Coronary artery (tissue), 2 donors: ENCODE data around the gene MYBBP1A.

Source experiments
- DNase-seq: peaks from one replicate; pipeline ENCODE4 v3.0.0-alpha.2; 2017; ENCODE audit warnings: low spot score
- H3K27ac ChIP-seq, 2 donors: fragments of 200-600 bp; sonication (generic); one replicate each; pipeline ENCODE4 v1.5.1; 2016 to 2019
- H3K4me3 ChIP-seq: fragments of 200-600 bp; sonication (generic); 2 replicates; pipeline ENCODE4 v1.5.1; 2016; ENCODE audit warnings: mild to moderate bottlenecking, moderate library complexity
- CTCF ChIP-seq: fragments of 200-600 bp; sonication (generic); IDR thresholded peaks from one replicate; pipeline ENCODE4 v1.5.1; 2019; ENCODE audit warnings: antibody characterized with exemption

Gene MYBBP1A

DNA sequence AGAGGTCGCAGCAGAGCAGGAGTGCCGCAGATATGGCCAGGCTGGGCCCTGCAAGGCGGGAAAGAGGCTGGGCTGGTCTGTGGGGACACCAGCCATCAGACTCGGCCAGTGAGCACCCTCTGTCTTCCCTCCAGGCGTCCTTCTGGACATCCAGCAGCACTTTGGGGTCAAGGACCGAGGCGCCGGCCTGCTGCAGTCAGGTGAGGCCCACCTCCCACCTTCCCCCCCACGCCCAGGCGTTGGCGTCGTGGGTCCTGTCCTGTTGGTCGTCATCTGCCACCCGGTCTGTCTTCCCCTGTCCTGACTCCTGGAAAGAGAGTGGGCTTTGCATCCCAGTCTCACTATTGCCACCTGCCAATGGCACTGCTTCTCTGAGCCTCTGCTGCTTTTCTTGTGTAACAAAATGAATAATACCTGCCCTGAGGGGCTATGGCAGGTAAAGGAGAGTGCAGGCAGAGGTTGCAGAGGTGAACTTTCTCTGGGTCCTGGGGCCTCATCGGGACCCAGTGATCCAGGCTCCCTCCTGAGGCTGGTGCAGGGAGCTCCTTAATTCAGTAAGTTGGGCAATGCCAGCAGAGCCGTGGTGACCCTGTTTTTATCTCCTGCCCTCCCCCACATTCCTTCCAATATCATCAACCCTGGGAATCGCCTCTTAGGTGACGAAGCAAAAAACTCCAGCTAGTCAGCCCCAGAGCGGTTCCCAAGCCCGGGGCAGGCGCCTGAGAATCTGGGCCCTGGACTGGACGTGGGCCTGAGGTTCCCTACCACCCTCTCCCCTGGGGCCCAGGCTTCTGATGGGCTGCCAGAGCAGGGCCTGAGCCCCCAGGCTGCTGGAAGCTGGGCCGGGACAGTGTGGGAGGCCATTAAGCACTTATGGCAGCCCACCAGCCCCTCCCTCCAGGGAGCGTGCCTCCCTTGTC, 41.8 kb downstream of the MYBBP1A start:
- no peak for TF ChIP-seq CTCF
- H3K27ac ChIP-seq = peak overlapping the region in 1 of 2 donors; percentile 58
- DNase-seq = no peak

DNA sequence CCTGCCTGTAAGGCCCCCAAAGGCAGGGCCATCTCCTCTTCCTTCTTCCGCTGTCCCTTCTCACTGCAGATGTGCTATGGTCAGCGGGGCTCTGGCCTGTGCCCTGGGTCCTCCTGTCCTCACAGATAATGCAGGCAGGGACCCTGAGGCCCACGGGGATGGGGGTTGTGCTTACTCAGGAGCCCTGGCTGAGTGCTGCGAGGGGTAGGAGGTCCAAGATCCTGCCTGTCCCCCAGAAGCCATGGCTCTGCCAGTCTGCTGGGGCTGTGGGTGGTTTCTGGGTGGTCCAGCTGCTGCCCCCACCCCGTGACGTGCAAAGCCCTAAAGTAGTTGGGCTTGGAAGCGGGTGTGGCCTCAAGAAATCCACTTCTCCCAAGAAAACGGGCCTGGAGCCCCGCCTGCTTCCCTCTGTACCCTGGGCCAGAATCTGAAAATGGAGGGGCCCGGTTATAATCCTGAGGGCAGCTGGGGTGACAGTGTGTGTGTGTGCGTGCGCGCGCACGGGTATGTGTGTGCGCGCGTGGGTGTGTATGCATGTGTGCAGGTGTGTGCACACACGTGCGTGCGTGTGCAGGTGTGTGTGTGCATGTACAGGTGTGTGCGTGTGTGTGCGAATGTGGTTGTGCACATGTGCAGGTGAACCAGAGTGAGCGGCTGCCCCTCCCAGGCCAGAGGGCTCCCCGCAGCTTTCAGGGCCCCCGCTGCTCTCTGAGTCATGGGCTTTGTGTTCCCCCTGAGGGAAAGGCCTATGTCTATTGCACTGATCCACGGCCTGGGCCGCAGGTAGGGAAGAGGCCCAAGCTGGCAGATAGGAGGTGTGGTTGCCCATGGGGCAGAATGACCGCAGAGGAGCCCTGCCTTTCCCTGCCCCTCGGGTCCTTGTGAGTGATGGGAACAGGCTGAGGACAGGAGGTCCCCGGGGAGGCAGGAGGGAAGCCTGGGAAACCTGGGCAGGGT, 42.8 kb downstream of the MYBBP1A start:
- TF ChIP-seq CTCF = no peak
- H3K27ac ChIP-seq = peak overlapping the region in 1 of 2 donors; percentile 82
- DNase-seq = no peak
- no peak overlapping the region for H3K4me3 ChIP-seq

More for the DNA sequence above, 41.8 kb downstream of the MYBBP1A start:
- H3K4me3 ChIP-seq = no peak overlapping the region

- peak overlapping the region in 1 of 2 donors; percentile 82 for H3K27ac ChIP-seq
- TF ChIP-seq CTCF = no peak
- DNase-seq = no peak
- H3K4me3 ChIP-seq = no peak overlapping the region
These were observed 43.8 kb downstream of the MYBBP1A start for GRCh38 chr17:4511199-4511932.

- H3K4me3 ChIP-seq = no peak overlapping the region
- peak overlapping the region in 1 of 2 donors; percentile 82 for H3K27ac ChIP-seq
- no peak for TF ChIP-seq CTCF
- DNase-seq = no peak
These were observed 44.6 kb downstream of the MYBBP1A start for GRCh38 chr17:4510618-4510941.

DNA sequence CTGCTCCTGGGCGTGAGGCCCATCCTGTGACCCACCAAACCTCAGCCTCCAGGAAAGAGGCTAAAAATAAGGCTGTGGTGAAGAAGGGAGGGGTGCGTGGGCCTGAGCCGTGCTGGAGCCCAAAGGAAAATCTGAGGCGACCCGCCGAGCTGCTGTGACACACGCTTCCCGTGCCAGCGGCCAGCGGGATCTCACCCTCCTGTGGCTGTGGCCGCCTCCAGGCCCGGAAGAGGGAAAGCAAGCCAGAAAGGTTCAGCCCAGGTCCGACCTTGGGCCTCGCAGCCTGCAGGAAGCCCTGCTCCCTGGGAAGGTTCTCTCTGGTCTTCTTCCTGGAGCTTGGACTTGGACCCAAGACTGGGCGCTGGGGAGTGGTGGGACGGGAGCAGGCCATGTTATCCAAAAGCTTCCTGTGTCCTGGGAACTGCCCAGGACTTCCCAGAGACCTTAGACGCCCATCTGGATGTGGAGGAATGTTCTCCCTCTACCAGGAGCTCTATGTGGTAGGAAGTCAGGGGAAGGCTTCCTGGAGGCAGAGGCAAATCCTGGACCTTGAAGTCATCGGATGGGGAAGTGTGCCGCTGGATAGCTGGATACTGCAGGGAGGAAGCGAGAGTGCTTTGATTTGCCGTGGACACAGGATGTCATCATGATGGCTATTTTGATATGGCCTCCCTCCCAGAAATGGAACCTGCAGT, 45.1 kb downstream of the MYBBP1A start:
- H3K27ac ChIP-seq = peak overlapping the region; percentile 35 to 82
- peak; percentile 82 for DNase-seq
- TF ChIP-seq CTCF = no peak
- H3K4me3 ChIP-seq = no peak overlapping the region

DNA sequence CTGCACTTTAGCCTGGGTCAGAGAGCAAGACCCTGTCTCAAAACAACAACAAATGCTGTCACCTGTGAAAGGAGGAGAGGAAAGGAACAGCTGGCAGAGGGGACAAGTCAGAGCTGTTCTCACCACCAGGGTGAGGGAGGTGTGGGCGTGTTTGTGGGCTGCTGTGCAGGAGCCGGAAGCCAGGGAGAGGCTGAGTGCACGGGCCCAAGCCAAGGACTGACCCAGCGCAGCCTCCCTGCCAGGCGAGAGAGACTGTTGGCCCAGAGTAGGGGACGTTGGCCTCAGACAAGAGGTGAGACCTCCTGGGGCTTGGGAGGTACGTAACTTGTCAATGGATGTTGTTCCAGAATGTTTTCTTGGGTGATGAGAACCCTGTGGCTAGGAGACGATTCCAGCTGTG, 45.8 kb downstream of the MYBBP1A start:
- Histone ChIP-seq H3K27ac (peak overlapping the region; percentile 35 to 82), H3K4me3 (peak overlapping the region; percentile 5)
- DNase-seq = no peak
- TF ChIP-seq CTCF = no peak
